ENCODE data around the gene RRP36. TPM values are rescaled to one million over a fixed set of nuclear protein-coding genes. Genes with fewer than 3 reads are reported as not detected.

Gene RRP36
- total RNA-seq, 2 donors from 2014 or later: 28.3 to 29.7 TPM

- Histone ChIP-seq H3K27me3 (no peaks in the 10 kb centered on the region), H3K4me1 (peaks cover 57% of the 10 kb centered on the region), H3K27ac (no peak overlapping the region), H3K9me3 (no peaks in the 10 kb centered on the region), H3K36me3 (replicated peaks in 1 of 2; ENCODE audit: insufficient read depth in 1 of 2, low read depth in 2 of 2) (peaks cover 0 to 2% of the 10 kb centered on the region in 2 donors), H3K4me3 (no peak overlapping the region)
- intact Hi-C loops (cut with DNase I): loop anchor here (5.0 kb wide), 1 partner anchor 41 kb away; the partner anchor contains the start of genes KLC4 and MRPL2
- ATAC-seq (no peak), DNase-seq (no peak)
- WGBS, 2 donors: 67 to 75% methylated on average over 7 of the region's 7 CpGs
- TF ChIP-seq CTCF (IDR thresholded peaks at IDR 0.05) (no peak), POLR2A (IDR thresholded peaks at IDR 0.05) (no peak)
Observed at GRCh38 chr6:43016176-43016942, 5.1 kb upstream of the RRP36 start.

GRCh38 chr6:43016943-43017334 lies 4.5 kb upstream of the RRP36 start:
- Histone ChIP-seq H3K36me3 (replicated peaks in 1 of 2; ENCODE audit: insufficient read depth in 1 of 2, low read depth in 2 of 2) (peaks cover 0 to 2% of the 10 kb centered on the region in 2 donors), H3K27ac (no peak overlapping the region), H3K4me3 (no peak overlapping the region), H3K4me1 (peaks cover 54% of the 10 kb centered on the region), H3K9me3 (no peaks in the 10 kb centered on the region), H3K27me3 (no peaks in the 10 kb centered on the region)
- intact Hi-C loops (cut with DNase I): loop anchor here (5.0 kb wide), 1 partner anchor 40 kb away; the partner anchor contains the start of genes KLC4 and MRPL2
- ATAC-seq: no peak
- TF ChIP-seq POLR2A (IDR thresholded peaks at IDR 0.05): no peak
- TF ChIP-seq CTCF (IDR thresholded peaks at IDR 0.05): no peak
- WGBS, 2 donors: 82 to 93% methylated on average over 8 to 12 of the region's 12 CpGs
- DNase-seq: no peak

GRCh38 chr6:43019152-43019551 lies 2.3 kb upstream of the RRP36 start:
- Histone ChIP-seq H3K9me3 (no peaks in the 10 kb centered on the region), H3K4me1 (peaks cover 60% of the 10 kb centered on the region), H3K27ac (no peak overlapping the region), H3K27me3 (no peaks in the 10 kb centered on the region), H3K36me3 (replicated peaks in 1 of 2; ENCODE audit: insufficient read depth in 1 of 2, low read depth in 2 of 2) (peaks cover 0 to 2% of the 10 kb centered on the region in 2 donors), H3K4me3 (no peak overlapping the region)
- DNase-seq (no peak), ATAC-seq (no peak)
- intact Hi-C loops (cut with DNase I): loop anchor here (5.0 kb wide), 1 partner anchor 38 kb away; the partner anchor contains the start of genes KLC4 and MRPL2
- no peak for TF ChIP-seq POLR2A (IDR thresholded peaks at IDR 0.05)
- TF ChIP-seq CTCF (IDR thresholded peaks at IDR 0.05): no peak
- WGBS, 2 donors: 64 to 71% methylated on average over 2 of the region's 2 CpGs

GRCh38 chr6:43020052-43020705 lies 1.2 kb upstream of the RRP36 start:
- Histone ChIP-seq H3K4me3 (no peak overlapping the region), H3K27me3 (no peaks in the 10 kb centered on the region), H3K36me3 (replicated peaks in 1 of 2; ENCODE audit: insufficient read depth in 1 of 2, low read depth in 2 of 2) (peaks cover 0 to 5% of the 10 kb centered on the region in 2 donors), H3K27ac (peak overlapping the region in 3 of 4 donors; percentile 71 to 86 (median 86)), H3K4me1 (peaks cover 57% of the 10 kb centered on the region), H3K9me3 (no peaks in the 10 kb centered on the region)
- DNase-seq (no peak), ATAC-seq (no peak)
- intact Hi-C loops (cut with DNase I): no loop called here
- 91 to 95% methylated on average over 3 of the region's 3 CpGs for WGBS, 2 donors
- TF ChIP-seq CTCF (IDR thresholded peaks at IDR 0.05): no peak
- TF ChIP-seq POLR2A (IDR thresholded peaks at IDR 0.05): no peak

All from body of pancreas (tissue), 4 donors.